ENCODE data around the gene WDR7. TPM values are rescaled to one million over a fixed set of nuclear protein-coding genes. Genes with fewer than 3 reads are reported as not detected.

Gene WDR7
- total RNA-seq, 2 experiments from 2014 or later = 41.5 to 44.3 TPM

DNA sequence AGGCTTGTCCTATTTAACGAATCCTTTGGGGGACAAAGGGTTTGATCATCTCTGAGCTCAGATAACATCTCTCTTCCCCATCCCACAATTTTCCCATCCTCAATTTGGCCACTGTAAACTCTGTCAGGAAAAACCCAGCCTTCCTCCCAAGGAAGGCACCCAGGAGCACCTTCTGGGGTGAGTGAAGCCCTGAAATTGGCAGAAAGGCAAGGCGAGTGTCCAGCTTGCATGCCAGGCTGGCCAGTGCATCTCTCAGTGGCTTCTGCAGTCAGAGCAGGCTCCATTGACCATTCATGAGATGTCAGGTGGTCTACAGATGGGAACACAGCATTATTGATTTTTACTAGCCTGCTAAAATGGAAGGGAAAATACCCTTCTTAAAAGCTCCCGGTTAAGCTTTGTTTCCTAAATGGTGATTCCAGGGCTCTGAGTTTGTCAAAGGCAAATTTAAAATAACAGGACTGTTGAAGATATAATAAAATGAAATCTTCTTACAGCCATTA lies 412.5 kb downstream of the WDR7 start:
- Mint-ChIP-seq H3K4me1 (no peaks in the 10 kb centered on the region), H3K9me3 (no peaks in the 10 kb centered on the region), H3K27me3 (no peaks in the 10 kb centered on the region), H3K36me3 (ENCODE audit: low read depth) (no peaks in the 10 kb centered on the region), H3K4me3 (no peak overlapping the region), H3K27ac (no peak overlapping the region)
- no peak for DNase-seq
- ChIA-PET CTCF (no interaction called here), POLR2A (no interaction called here)

DNA sequence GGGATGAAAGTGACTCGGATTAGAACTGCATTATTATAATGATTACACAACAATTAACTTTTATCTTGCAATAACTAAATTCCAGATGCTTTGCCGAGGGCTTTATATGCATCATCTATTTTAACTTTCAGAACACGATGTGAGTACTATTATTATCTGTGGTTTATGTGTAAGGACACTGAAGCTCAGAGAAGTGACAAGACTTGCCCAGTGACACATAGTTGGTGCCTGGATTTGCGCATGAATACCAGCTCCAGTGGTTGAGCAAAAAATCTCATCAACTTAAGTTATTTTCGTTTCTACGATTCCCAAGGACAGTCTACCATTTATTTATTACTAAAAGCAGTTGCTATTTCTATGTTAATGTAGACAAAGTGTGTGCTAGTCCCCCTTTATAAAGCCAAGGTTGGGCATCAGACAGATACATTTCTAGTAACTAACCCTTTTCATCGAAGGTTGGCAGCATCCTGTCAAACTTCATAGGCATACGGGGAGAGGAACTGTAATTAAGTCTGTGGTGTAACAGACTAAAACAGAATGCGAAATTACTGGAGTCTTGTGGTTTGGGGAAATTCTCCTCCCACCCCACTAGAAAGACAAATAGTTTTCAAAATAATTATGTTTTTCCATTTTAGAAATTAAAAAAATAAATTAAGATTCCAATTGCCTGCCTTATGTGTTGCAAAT lies 422.5 kb downstream of the WDR7 start:
- peaks cover 10% of the 10 kb centered on the region for H3K4me1 Mint-ChIP-seq
- DNase-seq = no peak
- no peaks in the 10 kb centered on the region for H3K36me3 Mint-ChIP-seq (ENCODE audit: low read depth)
- H3K27me3 Mint-ChIP-seq = peaks cover 6% of the 10 kb centered on the region
- no peak overlapping the region for H3K27ac Mint-ChIP-seq
- H3K4me3 Mint-ChIP-seq = no peak overlapping the region
- H3K9me3 Mint-ChIP-seq = no peaks in the 10 kb centered on the region
- ChIA-PET POLR2A (no interaction called here), CTCF (interaction anchor here (1.0 kb wide), 1 partner anchor 45 kb away, joined by 4 read pairs; no protein-coding TSS in a partner anchor)

DNA sequence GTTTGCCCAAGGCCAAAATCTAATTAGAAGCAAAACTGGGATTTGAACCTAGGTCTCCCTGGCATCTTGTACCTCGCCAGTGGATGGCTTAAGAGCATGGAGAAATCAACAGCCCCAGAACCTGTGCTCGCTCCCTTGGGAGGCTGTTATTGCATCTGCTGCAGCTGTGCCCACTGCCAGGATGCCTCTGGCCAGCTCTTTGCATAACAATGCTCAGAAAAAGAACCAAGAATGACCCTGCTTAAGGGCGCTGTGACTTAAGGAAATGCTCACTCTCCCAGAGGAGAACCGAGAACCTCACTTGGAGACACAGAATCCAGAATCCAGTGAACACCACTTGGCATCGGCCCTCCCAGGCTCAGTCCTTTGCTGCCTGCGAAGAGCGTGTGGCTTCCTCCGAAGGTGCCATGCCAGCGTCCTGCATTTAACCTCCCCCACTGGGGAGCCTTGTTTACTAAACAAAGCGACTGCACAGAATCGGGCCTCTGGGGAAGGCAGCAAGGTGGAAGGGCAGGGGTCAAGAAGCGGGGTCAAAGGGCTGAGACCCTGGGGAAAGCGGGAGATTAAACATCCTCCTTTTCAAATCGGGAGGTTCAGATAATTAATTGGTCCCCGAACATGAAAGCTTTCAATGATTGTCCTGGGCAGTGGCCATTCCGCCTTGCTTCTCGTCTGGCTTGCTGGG lies 424.7 kb downstream of the WDR7 start:
- DNase-seq = no peak
- POLR2A ChIA-PET = no interaction called here
- H3K36me3 Mint-ChIP-seq (ENCODE audit: low read depth) = no peaks in the 10 kb centered on the region
- CTCF ChIA-PET = no interaction called here
- H3K27ac Mint-ChIP-seq = no peak overlapping the region
- no peak overlapping the region for H3K4me3 Mint-ChIP-seq
- H3K27me3 Mint-ChIP-seq = peaks cover 6% of the 10 kb centered on the region
- H3K4me1 Mint-ChIP-seq = peaks cover 14% of the 10 kb centered on the region
- no peaks in the 10 kb centered on the region for H3K9me3 Mint-ChIP-seq

DNA sequence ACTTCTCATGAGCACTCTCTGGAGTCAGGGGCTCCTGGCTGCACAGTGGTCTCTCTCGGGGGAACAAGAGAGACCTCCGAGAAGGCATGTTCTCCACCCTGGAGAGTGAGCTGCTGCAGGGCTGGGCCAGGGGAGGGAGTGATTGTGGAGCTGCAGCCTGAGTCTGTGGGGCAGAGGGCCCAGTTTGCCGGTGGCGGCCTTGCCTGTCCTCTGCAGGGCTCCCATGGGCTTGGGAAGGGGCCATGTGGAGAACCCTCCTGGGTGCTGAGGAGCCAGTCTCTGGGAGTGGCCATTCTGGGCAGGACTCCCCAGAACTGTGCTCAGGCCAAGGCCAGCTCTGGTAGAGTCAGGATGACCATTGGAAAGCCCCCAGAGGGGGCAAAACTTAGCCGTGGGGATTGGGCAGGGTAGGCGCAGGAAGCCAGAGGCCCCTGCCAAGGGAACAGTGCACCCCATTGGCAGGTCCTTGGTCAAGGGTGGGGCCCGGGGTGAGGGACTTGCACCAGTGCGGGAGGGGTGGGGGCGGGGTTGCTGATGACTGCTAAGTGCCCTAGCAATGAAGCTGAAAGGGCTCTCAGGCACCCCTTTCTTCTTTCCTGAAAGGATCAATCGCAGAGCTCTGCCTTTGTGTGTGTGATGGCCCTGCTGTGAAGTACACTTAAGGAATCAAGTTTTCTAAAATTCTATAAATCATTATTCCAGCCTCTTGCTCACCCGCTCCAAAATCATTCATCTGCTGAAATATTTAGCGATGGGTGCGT lies 426.0 kb downstream of the WDR7 start:
- peaks cover 14% of the 10 kb centered on the region for H3K4me1 Mint-ChIP-seq
- ChIA-PET POLR2A (no interaction called here), CTCF (no interaction called here)
- H3K36me3 Mint-ChIP-seq (ENCODE audit: low read depth) = no peaks in the 10 kb centered on the region
- DNase-seq = no peak
- peaks cover 6% of the 10 kb centered on the region for H3K27me3 Mint-ChIP-seq
- no peak overlapping the region for H3K4me3 Mint-ChIP-seq
- H3K27ac Mint-ChIP-seq = peak overlapping the region; percentile 46
- no peaks in the 10 kb centered on the region for H3K9me3 Mint-ChIP-seq

DNA sequence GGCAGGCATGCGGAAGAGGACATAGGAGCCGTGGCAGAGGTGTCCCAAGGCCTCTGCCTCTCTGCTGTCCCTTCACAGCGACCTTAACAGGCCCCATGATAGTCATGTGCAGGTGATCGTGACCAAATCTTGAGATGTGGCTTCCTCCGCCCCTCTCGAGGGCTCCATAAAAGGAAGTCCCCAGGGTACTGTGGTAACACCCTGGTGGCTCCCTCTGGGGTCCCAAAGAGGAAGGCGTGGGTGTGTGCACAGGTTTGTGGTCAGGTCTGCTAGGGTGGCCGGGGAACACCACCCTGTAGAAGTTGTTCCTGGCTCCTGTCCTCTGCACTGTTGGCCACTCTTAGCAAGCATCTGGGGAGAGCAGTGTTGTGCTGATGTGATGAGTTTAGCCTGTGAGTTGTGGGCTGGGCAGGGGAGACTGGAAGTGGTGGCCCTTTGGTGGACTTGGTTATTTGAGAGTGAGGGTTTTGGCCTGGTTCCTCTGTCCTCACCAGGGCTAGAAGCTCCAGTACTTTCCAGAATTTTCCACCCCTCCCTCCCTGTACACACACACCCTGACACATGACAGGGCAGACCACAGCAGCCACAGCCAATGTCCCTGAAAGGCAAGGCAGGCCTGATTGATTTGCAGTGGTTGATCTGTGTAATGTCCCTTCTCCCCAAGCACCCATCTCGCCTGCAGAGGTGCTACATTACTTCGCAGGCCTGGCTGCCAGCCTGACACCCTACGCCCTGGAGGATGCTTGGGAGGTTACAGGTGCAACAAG lies 426.8 kb downstream of the WDR7 start:
- peaks cover 7% of the 10 kb centered on the region for H3K9me3 Mint-ChIP-seq
- no peak overlapping the region for H3K4me3 Mint-ChIP-seq
- ChIA-PET CTCF (no interaction called here), POLR2A (no interaction called here)
- no peaks in the 10 kb centered on the region for H3K36me3 Mint-ChIP-seq (ENCODE audit: low read depth)
- peaks cover 6% of the 10 kb centered on the region for H3K27me3 Mint-ChIP-seq
- H3K27ac Mint-ChIP-seq = peak overlapping the region; percentile 46
- peak; percentile 31 for DNase-seq
- H3K4me1 Mint-ChIP-seq = peaks cover 14% of the 10 kb centered on the region

DNA sequence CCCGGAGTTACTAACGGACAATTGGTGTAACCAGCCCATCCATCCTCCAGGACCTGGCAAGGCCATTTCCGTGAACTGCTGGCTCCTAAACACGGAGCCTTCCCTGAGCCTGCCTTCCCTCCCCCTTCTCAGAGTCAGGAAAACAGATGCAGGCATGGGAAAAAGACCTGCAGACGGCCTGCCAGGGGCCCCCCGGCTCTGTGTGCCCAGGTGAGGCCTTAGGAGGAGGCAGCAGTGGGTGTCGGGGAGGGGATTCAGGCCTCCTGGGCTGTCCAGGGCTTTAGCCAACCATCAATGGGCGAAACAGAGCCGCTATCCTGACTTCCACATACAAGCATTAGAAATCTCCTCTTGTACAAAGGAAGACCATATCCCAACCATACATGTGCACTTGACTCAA lies 427.5 kb downstream of the WDR7 start:
- Mint-ChIP-seq H3K27me3 (peaks cover 8% of the 10 kb centered on the region), H3K4me1 (peaks cover 14% of the 10 kb centered on the region), H3K36me3 (ENCODE audit: low read depth) (no peaks in the 10 kb centered on the region), H3K4me3 (no peak overlapping the region), H3K27ac (no peak overlapping the region), H3K9me3 (peaks cover 8% of the 10 kb centered on the region)
- no peak for DNase-seq
- ChIA-PET CTCF (no interaction called here), POLR2A (no interaction called here)

DNA sequence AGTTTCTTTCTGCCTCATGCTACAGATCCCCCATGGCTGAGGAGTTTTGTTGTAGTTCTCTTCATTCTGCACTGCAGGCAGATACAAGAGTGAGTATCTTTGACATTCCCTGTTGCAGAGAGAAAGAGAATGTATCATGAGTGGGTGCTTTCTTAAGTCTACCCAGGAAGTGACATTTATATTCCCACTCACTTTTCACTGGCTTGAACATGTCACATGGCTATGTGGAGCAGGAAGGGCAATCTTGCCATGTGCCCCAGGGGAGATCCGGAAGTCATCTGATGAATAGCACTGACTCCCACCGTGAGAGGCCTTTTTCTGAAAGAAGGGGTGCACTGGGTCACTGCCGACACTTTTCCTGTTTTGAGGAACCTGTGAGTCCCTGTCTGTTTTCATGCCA lies 429.3 kb downstream of the WDR7 start:
- Mint-ChIP-seq H3K4me1 (peaks cover 26% of the 10 kb centered on the region), H3K4me3 (no peak overlapping the region), H3K27me3 (peaks cover 10% of the 10 kb centered on the region), H3K36me3 (ENCODE audit: low read depth) (no peaks in the 10 kb centered on the region), H3K9me3 (peaks cover 8% of the 10 kb centered on the region), H3K27ac (no peak overlapping the region)
- POLR2A ChIA-PET = no interaction called here
- DNase-seq = no peak
- CTCF ChIA-PET = no interaction called here

DNA sequence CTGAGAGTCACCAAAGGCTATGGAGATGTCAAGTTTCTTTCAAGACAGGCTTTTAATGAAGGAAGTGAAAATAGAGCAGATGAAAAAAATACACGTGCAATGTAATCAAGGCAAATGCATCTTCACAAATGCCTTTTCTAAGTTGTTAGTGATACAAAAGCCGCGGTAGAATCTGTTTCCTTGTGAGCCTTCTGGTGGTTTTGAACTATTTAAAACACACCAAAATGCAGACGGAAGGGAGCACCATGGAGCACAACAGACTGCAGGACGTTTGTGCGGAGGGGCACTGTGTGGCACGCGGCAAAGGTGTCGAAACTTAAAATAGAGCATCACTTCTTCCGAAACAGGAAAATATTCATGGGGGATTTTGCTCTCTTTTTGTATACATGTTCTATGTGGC lies 430.7 kb downstream of the WDR7 start:
- DNase-seq = no peak
- Mint-ChIP-seq H3K36me3 (ENCODE audit: low read depth) (no peaks in the 10 kb centered on the region), H3K4me3 (no peak overlapping the region), H3K4me1 (peaks cover 26% of the 10 kb centered on the region), H3K27ac (no peak overlapping the region), H3K27me3 (peaks cover 12% of the 10 kb centered on the region), H3K9me3 (peaks cover 8% of the 10 kb centered on the region)
- ChIA-PET CTCF (no interaction called here), POLR2A (no interaction called here)

DNA sequence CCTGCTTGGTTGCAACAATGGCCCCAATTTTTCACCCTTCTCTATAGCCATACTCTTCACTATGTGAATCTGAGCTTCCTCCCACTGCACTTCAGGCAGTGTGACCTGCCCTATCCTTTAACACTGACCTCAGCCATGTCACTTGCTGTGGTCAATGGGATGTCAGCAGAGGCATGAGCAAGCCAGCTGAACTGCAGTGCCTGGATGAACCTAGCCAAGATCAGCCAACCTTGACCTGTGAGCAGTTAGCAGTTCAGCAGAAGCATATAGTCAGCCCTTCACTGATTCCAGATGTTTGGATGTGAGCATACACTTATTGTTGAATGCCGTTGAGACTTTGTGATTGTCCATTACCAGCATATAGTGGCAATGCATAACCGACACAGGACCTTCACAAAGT lies 432.3 kb downstream of the WDR7 start:
- no peaks in the 10 kb centered on the region for H3K36me3 Mint-ChIP-seq (ENCODE audit: low read depth)

DNA sequence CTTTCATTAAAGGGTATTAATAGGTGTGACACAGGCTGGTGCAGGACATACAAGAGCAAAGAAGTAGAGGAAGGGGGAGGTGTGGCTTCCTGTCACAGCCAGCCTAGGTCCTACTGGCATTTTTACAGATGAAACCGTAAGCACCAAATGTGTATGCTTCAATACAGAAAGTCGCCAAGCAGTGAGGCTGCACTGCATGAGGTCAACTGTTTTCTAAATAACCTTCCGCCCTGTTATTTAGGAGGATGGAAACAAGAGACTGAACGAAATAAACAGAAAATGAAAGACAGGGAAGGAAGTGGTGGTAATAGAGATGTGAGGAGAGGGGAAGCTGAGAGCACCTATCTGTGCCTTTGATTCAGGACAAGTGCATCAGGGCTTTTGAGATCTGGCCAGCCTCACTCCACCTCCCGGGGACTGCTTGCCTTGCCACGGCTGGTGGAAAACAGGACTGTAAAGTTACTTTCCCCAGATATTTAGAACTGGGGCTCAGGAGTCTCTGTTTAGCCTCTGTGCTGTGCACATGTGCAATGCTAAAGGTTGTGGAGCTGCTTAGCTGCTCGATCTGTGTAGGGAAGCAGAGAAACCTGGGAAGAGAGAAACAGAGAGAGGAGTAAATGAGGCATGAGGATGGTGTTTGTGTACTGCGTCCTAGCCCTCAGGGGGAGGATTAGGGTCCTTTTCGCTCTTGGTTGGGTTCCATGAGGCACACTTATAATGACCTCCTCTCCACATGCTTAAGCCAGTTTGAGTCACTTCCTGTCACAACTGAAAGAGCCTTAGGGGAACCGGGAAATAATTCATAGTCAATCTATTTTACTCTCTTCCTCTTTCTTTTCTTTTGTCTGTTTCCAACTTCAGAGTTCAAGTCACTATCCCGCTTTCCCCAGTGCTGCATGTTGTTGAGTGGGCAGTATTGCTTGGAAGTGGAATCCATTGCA lies 433.4 kb downstream of the WDR7 start:
- H3K4me3 Mint-ChIP-seq = no peak overlapping the region
- no peak for DNase-seq
- CTCF ChIA-PET = no interaction called here
- H3K4me1 Mint-ChIP-seq = peaks cover 13% of the 10 kb centered on the region
- peaks cover 14% of the 10 kb centered on the region for H3K27me3 Mint-ChIP-seq
- peaks cover 8% of the 10 kb centered on the region for H3K9me3 Mint-ChIP-seq
- POLR2A ChIA-PET = no interaction called here
- no peaks in the 10 kb centered on the region for H3K36me3 Mint-ChIP-seq (ENCODE audit: low read depth)
- H3K27ac Mint-ChIP-seq = no peak overlapping the region

More for the DNA sequence above, 432.3 kb downstream of the WDR7 start:
- H3K27ac Mint-ChIP-seq = no peak overlapping the region
- H3K27me3 Mint-ChIP-seq = peaks cover 14% of the 10 kb centered on the region
- H3K4me1 Mint-ChIP-seq = peaks cover 16% of the 10 kb centered on the region
- CTCF ChIA-PET = no interaction called here
- POLR2A ChIA-PET = no interaction called here
- peaks cover 8% of the 10 kb centered on the region for H3K9me3 Mint-ChIP-seq
- no peak overlapping the region for H3K4me3 Mint-ChIP-seq
- DNase-seq = no peak

DNA sequence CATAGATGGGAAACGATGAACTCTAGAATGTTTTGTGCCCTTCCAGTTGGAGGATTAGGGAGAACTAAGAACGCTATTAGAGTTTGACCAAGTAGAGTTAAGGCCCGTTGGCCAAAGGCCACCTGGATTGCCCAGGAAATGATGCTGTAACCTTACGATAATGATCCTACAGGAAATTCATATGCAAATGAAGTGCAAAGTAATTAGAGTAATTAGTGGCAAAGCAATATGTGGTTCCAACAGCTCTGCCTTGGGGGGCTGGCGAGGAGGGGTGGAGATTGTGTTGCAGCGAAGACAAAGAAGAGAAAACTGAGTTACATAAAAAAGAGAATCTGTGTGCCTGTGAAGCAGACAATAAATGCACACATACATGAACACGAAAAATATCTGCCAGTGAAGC lies 434.2 kb downstream of the WDR7 start:
- H3K9me3 Mint-ChIP-seq = peaks cover 8% of the 10 kb centered on the region
- H3K27ac Mint-ChIP-seq = no peak overlapping the region
- H3K36me3 Mint-ChIP-seq (ENCODE audit: low read depth) = no peaks in the 10 kb centered on the region
- H3K4me1 Mint-ChIP-seq = peaks cover 13% of the 10 kb centered on the region
- POLR2A ChIA-PET = no interaction called here
- no peak for DNase-seq
- H3K4me3 Mint-ChIP-seq = no peak overlapping the region
- CTCF ChIA-PET = no interaction called here
- H3K27me3 Mint-ChIP-seq = peaks cover 14% of the 10 kb centered on the region

DNA sequence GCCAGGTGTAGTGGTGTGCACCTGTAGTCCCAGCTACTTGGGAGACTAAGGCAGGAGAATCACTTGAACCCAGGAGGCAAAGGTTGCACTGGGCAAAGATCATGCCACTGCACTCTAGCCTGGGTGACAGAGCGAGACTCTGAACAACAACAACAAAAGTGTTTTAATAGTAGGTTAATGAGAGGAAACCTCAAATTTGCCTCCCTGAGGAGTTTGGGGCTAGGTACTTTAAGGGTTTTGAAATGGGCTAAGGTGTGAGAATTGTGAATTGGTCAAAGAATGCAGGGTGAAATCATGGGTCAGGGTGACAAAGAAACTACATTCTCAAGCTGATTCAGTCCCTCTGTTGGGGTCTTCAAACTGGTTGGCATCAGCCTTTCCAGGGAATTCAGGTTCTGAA lies 435.0 kb downstream of the WDR7 start:
- Mint-ChIP-seq H3K4me3 (no peak overlapping the region), H3K9me3 (peaks cover 8% of the 10 kb centered on the region), H3K27ac (no peak overlapping the region), H3K36me3 (ENCODE audit: low read depth) (no peaks in the 10 kb centered on the region), H3K27me3 (peaks cover 14% of the 10 kb centered on the region), H3K4me1 (peaks cover 13% of the 10 kb centered on the region)
- CTCF ChIA-PET = no interaction called here
- POLR2A ChIA-PET = no interaction called here
- DNase-seq = no peak
